Cardiac atrium fibroblast (primary cell): ENCODE data around the gene INTS4. TPM values are rescaled to one million over a fixed set of nuclear protein-coding genes. Genes with fewer than 3 reads are reported as not detected.

Experiments
- total RNA-seq: library from RNA; depleted of rRNA; stranded (reverse); fragments of >200 nt; gene quantifications from 2 replicates; pipeline ENCODE4 v1.2.3, GENCODE V29; 2015

The INTS4 gene
- total RNA-seq, result 10.7 and 23.1 TPM in 2 replicates

DNA sequence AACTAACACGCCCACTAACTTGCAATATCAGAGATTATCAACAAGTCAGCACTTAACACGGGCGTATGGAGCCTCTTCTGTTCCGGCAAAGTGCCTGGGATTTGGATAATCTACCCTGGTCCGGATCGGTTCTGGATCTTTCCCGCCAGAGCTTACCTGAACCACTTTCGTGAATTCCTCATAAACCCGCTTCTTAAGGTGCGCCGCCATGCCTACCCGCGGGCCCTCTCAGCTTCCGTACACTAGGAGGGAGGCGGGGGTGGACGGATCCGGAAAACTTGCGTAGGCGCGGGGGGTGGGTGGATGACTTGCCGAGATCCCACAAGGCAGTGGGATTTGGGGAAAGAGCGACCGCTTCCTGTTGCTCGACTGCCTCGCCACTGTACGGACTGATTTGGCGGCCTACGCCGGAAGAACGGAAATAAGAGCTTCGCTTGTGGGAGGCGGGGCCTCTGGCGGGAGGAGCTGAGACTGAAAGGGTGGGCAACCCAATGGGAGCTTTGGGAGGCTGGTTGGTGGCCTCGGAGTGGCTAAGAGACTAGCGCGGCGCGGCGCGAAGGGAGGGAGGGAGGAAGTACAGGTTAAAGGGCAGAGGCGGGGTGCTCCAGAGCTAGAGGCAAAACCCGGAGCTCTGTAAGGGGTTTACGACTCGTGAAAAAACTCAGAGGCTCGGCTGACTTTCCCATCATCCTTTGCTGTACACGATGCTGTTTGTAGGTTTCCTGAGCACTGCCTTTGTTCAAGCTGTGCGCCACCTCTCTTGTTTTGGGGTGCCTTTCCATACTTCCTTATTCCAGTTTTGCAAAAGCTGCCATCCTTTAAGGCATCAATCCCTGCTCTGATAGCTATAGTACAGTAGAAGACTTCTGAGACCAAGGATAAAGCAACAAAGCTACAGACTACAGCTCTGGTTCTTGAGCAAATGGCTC lies at the start of gene INTS4:
Gene INTS4 (minus strand): TSS at position 235 of the 929 bp plus-strand sequence. CDS start 25 bp downstream, at position 210.

DNA sequence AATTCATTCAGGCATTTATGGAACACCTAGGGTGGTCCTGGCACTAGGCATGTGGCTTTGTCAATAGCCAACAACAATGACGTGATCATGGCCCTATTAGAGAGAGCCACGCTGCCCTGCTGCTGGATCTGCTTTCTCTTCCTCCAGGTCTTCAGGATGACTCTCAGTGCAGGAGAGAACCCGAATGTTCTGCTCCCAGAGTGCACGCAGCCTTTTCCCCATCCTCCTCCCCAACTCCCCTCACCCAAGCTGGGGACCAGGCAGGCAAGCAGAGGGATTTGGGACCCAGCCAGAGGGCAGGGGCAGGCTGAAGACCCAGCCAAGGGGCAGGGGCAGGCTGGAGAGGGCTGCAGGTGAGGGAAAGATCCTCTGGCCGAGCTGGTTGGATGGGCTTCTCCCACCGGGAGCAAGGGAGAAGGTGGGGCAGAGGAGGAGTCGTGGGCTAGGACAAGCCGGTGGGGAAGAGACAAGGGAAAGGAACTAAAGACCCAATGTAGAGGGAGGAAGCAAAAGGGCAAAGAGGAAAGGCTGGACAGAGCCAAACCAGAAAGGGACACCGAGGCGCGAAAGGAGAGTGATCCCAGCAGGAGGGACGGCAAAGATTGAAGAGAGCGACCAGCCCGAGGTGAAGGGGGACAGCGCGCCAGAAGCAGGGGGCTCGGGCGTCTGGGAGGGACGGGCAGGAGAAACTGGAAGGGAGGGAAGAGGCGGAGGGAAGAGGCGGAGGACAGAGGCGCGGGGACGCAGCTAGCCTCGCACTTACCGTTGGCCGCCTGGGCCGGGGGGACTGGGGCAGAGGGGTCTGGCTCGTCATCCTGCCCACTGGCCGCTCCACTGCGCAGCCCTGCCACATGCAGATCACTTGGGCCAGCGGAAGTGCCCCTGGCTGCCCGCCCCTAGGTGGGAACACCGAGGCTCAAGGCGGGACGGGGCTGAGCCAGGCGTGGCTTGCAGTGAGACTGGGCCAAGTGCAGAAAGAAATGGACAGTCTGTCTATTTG lies 28.2 kb upstream of the INTS4 start, which contains the start of gene KCTD14:
Gene KCTD14 (minus strand): TSS at position 880 of the 1,000 bp plus-strand sequence. CDS start 27 bp downstream, at position 853.

Other genes with a start within 250 kb of the INTS4 start
- gene RSF1, start 173.9 kb downstream of the INTS4 start, total RNA-seq, result 13.0 and 19.9 TPM in 2 replicates
- 30.1 and 42.0 TPM in 2 replicates for gene AAMDC, start 173.5 kb downstream of the INTS4 start, total RNA-seq
- 2.3 and 2.5 TPM in 2 replicates for gene KCTD14, start 28.6 kb upstream of the INTS4 start, total RNA-seq
- gene THRSP, start 69.2 kb upstream of the INTS4 start, total RNA-seq, result not detected in 2 replicates
- 89.7 and 123 TPM in 2 replicates for gene NDUFC2, start 85.2 kb upstream of the INTS4 start, total RNA-seq
- gene ALG8, start 145.0 kb upstream of the INTS4 start, total RNA-seq, result 31.1 and 32.9 TPM in 2 replicates
- 12.3 and 25.1 TPM in 2 replicates for gene KCTD21, start 194.0 kb upstream of the INTS4 start, total RNA-seq
- 5.2 and 6.2 TPM in 2 replicates for gene USP35, start 194.3 kb upstream of the INTS4 start, total RNA-seq